ENCODE data around the gene ARHGEF16. TPM values are rescaled to one million over a fixed set of nuclear protein-coding genes. Genes with fewer than 3 reads are reported as not detected.
A peak's percentile ranks its signal among the peaks of the same experiment; 100 is the strongest.

ARHGEF16 gene
- total RNA-seq, 1 donor from 2014 or later, result 2.0 TPM

GRCh38 chr1:3429766-3430165, 24.7 kb upstream of the ARHGEF16 start:
- no peak overlapping the region for H3K27ac Mint-ChIP-seq (ENCODE audit: unreplicated experiment)
- H3K27me3 Mint-ChIP-seq (ENCODE audit: low read depth), result no peaks in the 10 kb centered on the region
- peaks cover 15% of the 10 kb centered on the region for H3K36me3 Mint-ChIP-seq (ENCODE audit: low read depth)
- no peaks in the 10 kb centered on the region for H3K9me3 Mint-ChIP-seq (ENCODE audit: low read depth)
- TF ChIP-seq CTCF (IDR thresholded peaks at IDR 0.05), result no peak
- peak; percentile 71 for DNase-seq (ENCODE audit: low spot score)
- H3K4me3 Mint-ChIP-seq (ENCODE audit: unreplicated experiment), result no peak overlapping the region
- H3K4me1 Mint-ChIP-seq (ENCODE audit: low read depth), result no peaks in the 10 kb centered on the region

- Mint-ChIP-seq H3K4me1 (ENCODE audit: low read depth) (no peaks in the 10 kb centered on the region), H3K36me3 (ENCODE audit: low read depth) (peaks cover 17% of the 10 kb centered on the region), H3K4me3 (ENCODE audit: unreplicated experiment) (no peak overlapping the region)
Measured at GRCh38 chr1:3430406-3430805, 24.1 kb upstream of the ARHGEF16 start.

GRCh38 chr1:3430820-3431219, 23.6 kb upstream of the ARHGEF16 start:
- DNase-seq (ENCODE audit: low spot score), result peak; percentile 86
- Mint-ChIP-seq H3K36me3 (ENCODE audit: low read depth) (peaks cover 17% of the 10 kb centered on the region), H3K4me1 (ENCODE audit: low read depth) (no peaks in the 10 kb centered on the region), H3K27ac (ENCODE audit: unreplicated experiment) (no peak overlapping the region), H3K27me3 (ENCODE audit: low read depth) (no peaks in the 10 kb centered on the region), H3K9me3 (ENCODE audit: low read depth) (no peaks in the 10 kb centered on the region), H3K4me3 (ENCODE audit: unreplicated experiment) (no peak overlapping the region)
- TF ChIP-seq CTCF (IDR thresholded peaks at IDR 0.05), result no peak

More at GRCh38 chr1:3430406-3430805, 24.1 kb upstream of the ARHGEF16 start:
- Mint-ChIP-seq H3K27ac (ENCODE audit: unreplicated experiment) (no peak overlapping the region), H3K9me3 (ENCODE audit: low read depth) (no peaks in the 10 kb centered on the region), H3K27me3 (ENCODE audit: low read depth) (no peaks in the 10 kb centered on the region)
- TF ChIP-seq CTCF (IDR thresholded peaks at IDR 0.05), result no peak
- DNase-seq (ENCODE audit: low spot score), result peak; percentile 93

GRCh38 chr1:3431266-3431665, 23.2 kb upstream of the ARHGEF16 start:
- Mint-ChIP-seq H3K4me3 (ENCODE audit: unreplicated experiment) (no peak overlapping the region), H3K27ac (ENCODE audit: unreplicated experiment) (no peak overlapping the region), H3K4me1 (ENCODE audit: low read depth) (no peaks in the 10 kb centered on the region), H3K27me3 (ENCODE audit: low read depth) (no peaks in the 10 kb centered on the region), H3K9me3 (ENCODE audit: low read depth) (no peaks in the 10 kb centered on the region), H3K36me3 (ENCODE audit: low read depth) (peaks cover 20% of the 10 kb centered on the region)
- DNase-seq (ENCODE audit: low spot score), result peak; percentile 68
- TF ChIP-seq CTCF (IDR thresholded peaks at IDR 0.05), result peak; percentile 66

GRCh38 chr1:3431686-3432085, 22.8 kb upstream of the ARHGEF16 start:
- DNase-seq (ENCODE audit: low spot score), result peak; percentile 86
- TF ChIP-seq CTCF (IDR thresholded peaks at IDR 0.05), result no peak
- no peaks in the 10 kb centered on the region for H3K4me1 Mint-ChIP-seq (ENCODE audit: low read depth)
- no peaks in the 10 kb centered on the region for H3K9me3 Mint-ChIP-seq (ENCODE audit: low read depth)
- no peaks in the 10 kb centered on the region for H3K27me3 Mint-ChIP-seq (ENCODE audit: low read depth)
- H3K27ac Mint-ChIP-seq (ENCODE audit: unreplicated experiment), result no peak overlapping the region
- H3K4me3 Mint-ChIP-seq (ENCODE audit: unreplicated experiment), result no peak overlapping the region
- H3K36me3 Mint-ChIP-seq (ENCODE audit: low read depth), result peaks cover 18% of the 10 kb centered on the region
